ENCODE data around the gene DOCK6. TPM values are rescaled to one million over a fixed set of nuclear protein-coding genes. Genes with fewer than 3 reads are reported as not detected.

The DOCK6 gene
- total RNA-seq, 4 donors from 2014 or later, result 37.5 to 92.7 (median 49.2) TPM

DNA sequence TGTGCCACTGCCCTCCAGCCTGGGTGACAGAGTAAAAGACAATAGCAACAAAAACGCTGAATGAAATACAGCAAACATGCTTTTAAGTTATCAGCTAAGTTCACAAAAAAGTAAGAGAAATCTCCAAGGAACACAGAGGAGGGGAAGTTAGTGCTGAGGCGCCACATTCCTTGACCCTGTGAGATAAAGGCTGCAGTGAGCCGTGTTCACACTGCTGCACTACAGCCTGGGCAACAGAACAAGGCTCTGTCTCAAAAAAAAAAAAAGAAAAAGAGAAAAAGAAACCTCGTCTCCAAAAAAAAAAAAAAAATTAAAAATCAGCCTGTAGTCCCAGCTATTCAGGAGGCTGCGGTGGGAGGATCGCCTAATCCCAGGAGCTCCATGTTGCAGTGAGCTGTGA lies 16.3 kb upstream of the DOCK6 start:
- Histone ChIP-seq H3K27me3 (no peaks in the 10 kb centered on the region), H3K4me3 (no peak overlapping the region), H3K27ac (no peak overlapping the region), H3K36me3 (no peaks in the 10 kb centered on the region), H3K4me1 (peaks cover 0 to 19% (median 0%) of the 10 kb centered on the region in 4 donors), H3K9me3 (no peaks in the 10 kb centered on the region)
- no peak for DNase-seq (ENCODE audit: low spot score in 2 of 2)
- TF ChIP-seq, protein P1, sequence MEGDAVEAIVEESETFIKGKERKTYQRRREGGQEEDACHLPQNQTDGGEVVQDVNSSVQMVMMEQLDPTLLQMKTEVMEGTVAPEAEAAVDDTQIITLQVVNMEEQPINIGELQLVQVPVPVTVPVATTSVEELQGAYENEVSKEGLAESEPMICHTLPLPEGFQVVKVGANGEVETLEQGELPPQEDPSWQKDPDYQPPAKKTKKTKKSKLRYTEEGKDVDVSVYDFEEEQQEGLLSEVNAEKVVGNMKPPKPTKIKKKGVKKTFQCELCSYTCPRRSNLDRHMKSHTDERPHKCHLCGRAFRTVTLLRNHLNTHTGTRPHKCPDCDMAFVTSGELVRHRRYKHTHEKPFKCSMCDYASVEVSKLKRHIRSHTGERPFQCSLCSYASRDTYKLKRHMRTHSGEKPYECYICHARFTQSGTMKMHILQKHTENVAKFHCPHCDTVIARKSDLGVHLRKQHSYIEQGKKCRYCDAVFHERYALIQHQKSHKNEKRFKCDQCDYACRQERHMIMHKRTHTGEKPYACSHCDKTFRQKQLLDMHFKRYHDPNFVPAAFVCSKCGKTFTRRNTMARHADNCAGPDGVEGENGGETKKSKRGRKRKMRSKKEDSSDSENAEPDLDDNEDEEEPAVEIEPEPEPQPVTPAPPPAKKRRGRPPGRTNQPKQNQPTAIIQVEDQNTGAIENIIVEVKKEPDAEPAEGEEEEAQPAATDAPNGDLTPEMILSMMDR (IDR thresholded peaks at IDR 0.05), result no peak
- TF ChIP-seq POLR2A (IDR thresholded peaks at IDR 0.05) (no peak), EP300 (IDR thresholded peaks at IDR 0.05) (no peak)
- 12 to 16% methylated on average over 6 of the region's 6 CpGs for WGBS, 2 donors

DNA sequence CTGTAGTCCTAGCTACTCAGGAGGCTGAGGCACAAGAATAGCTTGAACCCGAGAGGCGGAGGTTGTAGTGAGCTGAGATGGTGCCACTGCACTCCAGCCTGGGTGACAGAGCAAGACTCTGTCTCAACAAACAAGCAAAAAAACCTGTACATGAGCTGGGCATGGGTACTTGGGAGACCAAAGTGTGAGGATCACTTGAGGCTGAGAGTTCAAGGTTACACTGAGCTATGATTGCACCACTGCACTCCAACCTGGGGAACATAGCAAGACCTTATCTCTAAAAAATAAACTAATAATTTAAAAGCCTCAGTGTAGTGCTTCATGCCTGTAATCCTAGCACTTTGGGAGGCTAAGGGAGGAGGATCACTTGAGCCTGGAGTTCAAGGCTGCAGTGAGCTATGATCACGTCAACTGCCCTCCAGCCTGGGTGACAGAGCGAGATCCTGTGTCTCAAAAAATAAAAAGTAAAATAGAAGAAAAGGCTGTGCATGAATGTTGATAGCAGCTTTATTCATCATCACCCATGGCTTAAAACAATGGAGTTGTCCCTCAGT lies 12.3 kb upstream of the DOCK6 start:
- H3K4me3 ChIP-seq, result no peak overlapping the region
- no peaks in the 10 kb centered on the region for H3K27me3 ChIP-seq
- no peak for TF ChIP-seq EP300 (IDR thresholded peaks at IDR 0.05)
- no peak for TF ChIP-seq POLR2A (IDR thresholded peaks at IDR 0.05)
- TF ChIP-seq, protein P1 (IDR thresholded peaks at IDR 0.05), result no peak
- H3K27ac ChIP-seq, result no peak overlapping the region
- H3K36me3 ChIP-seq, result no peaks in the 10 kb centered on the region
- DNase-seq (ENCODE audit: low spot score in 2 of 2), result no peak
- H3K4me1 ChIP-seq, result peaks cover 0 to 15% (median 0%) of the 10 kb centered on the region in 4 donors
- H3K9me3 ChIP-seq, result no peaks in the 10 kb centered on the region
- 62 to 75% methylated on average over 4 of the region's 4 CpGs for WGBS, 2 donors

DNA sequence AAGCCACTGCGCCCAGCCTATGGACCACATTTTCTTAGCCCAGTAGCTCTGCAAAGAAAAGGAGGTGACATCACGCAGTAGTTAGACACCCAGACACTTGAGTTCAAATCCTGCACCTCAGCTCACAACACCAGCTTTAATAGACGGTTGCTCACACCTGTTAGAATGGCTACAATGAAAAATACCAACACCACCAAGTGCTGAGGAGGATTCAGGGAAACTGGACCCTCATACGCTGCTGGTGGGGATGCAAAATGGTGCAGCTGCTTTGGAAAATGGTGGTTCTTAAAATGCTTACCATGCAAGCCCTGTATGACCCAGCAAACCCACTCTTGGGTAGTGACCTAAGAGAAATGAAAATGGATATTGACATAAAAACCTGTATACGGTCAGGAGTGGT lies 11.7 kb upstream of the DOCK6 start:
- no peaks in the 10 kb centered on the region for H3K27me3 ChIP-seq
- WGBS, 2 donors, result 78 to 88% methylated on average over 4 to 5 of the region's 5 CpGs
- TF ChIP-seq POLR2A (IDR thresholded peaks at IDR 0.05) (no peak), EP300 (IDR thresholded peaks at IDR 0.05) (no peak)
- TF ChIP-seq, protein P1 (IDR thresholded peaks at IDR 0.05), result no peak
- H3K27ac ChIP-seq, result no peak overlapping the region
- H3K9me3 ChIP-seq, result no peaks in the 10 kb centered on the region
- no peak overlapping the region for H3K4me3 ChIP-seq
- H3K36me3 ChIP-seq, result no peaks in the 10 kb centered on the region
- peaks cover 0 to 18% (median 0%) of the 10 kb centered on the region in 4 donors for H3K4me1 ChIP-seq
- DNase-seq (ENCODE audit: low spot score in 2 of 2), result no peak

DNA sequence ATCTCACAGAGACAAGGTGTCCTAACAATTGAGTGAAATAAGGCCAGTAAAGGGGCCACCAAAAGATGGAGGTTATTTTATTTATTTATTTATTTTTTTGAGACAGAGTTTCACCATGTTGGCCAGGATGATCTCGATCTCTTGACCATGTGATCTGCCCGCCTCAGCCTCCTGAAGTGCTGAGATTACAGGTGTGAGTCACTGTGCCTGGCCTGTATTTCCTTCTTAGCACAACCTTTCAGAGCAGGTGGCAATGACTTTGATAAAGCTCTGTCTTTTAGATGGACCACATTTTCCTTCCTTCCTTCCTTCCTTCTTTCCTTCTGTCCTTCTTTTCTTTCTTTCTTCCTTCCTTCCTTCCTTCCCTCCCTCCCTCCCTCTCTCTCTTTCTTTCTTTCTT lies 11.0 kb upstream of the DOCK6 start:
- Histone ChIP-seq H3K36me3 (no peaks in the 10 kb centered on the region), H3K4me3 (no peak overlapping the region), H3K27me3 (no peaks in the 10 kb centered on the region), H3K27ac (no peak overlapping the region), H3K4me1 (peaks cover 0 to 20% (median 0%) of the 10 kb centered on the region in 4 donors), H3K9me3 (no peaks in the 10 kb centered on the region)
- 79 to 82% methylated on average over 2 of the region's 2 CpGs for WGBS, 2 donors
- no peak for DNase-seq (ENCODE audit: low spot score in 2 of 2)
- TF ChIP-seq, protein P1 (IDR thresholded peaks at IDR 0.05), result no peak
- no peak for TF ChIP-seq POLR2A (IDR thresholded peaks at IDR 0.05)
- no peak for TF ChIP-seq EP300 (IDR thresholded peaks at IDR 0.05)

DNA sequence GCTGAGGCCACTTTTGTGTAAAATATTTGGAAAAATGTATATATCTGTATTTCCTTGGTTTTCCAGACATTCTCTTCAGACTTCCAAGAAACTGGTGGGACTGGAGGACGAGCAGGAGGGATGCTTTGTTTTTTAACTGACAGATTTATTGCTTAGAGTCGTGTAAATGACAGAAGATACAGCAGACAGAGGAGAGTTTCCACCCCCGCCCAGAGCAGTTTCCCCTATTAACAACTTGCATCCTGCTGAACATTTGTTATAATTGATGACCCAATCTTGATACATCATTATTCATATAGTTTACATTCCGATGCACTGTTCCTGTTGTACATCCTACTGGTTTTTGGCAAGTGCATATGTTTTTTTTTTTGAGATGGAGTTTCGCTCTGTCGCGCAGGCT lies 7.1 kb upstream of the DOCK6 start:
- no peak overlapping the region for H3K4me3 ChIP-seq
- WGBS, 2 donors, result 54 to 55% methylated on average over 7 of the region's 7 CpGs
- TF ChIP-seq, protein P1 (IDR thresholded peaks at IDR 0.05), result no peak
- no peak for TF ChIP-seq EP300 (IDR thresholded peaks at IDR 0.05)
- no peak for TF ChIP-seq POLR2A (IDR thresholded peaks at IDR 0.05)

More for the DNA sequence above, 7.1 kb upstream of the DOCK6 start:
- Histone ChIP-seq H3K4me1 (peaks cover 0 to 10% (median 0%) of the 10 kb centered on the region in 4 donors), H3K27me3 (no peaks in the 10 kb centered on the region), H3K27ac (peak overlapping the region in 2 of 4 donors; percentile 3 to 48), H3K36me3 (no peaks in the 10 kb centered on the region), H3K9me3 (no peaks in the 10 kb centered on the region)
- DNase-seq (ENCODE audit: low spot score in 2 of 2), result no peak
